ENCODE measurements around the gene OR8U1. TPM values are rescaled to one million over a fixed set of nuclear protein-coding genes. Genes with fewer than 3 reads are reported as not detected.
"Not testable (repeated sequence)": the region's sequence is repeated elsewhere in the genome, so short reads cannot be mapped to it uniquely, and the experiment has no call there.

Gene OR8U1
- total and polyA plus RNA-seq, 2 donors from 2014 or later, result not detected

DNA sequence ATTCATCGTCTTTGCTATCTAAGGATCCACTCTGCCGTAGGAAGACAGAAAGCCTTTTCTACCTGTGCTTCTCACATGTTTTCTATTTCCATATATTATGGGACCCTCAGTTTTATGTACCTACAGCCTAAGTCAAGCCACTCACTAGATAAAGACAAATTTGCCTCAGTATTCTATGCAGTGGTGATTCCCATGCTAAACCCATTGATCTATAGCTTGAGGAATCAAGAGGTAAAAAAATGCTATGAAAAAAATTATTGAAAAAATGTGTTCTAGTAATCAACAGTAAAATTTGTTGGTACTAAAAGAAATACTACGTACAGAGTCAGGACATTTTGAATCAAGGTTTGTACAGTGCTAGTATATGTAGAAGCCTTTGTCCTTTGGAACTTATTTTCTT, 19.0 kb downstream of the OR8U1 start:
- Histone ChIP-seq H3K4me1 (ENCODE audit: control insufficient read depth in 2 of 3, insufficient read depth in 2 of 3, low read depth in 1 of 3, low read length in 3 of 3) (no peaks in the 10 kb centered on the region), H3K9ac (ENCODE audit: low read length in 3 of 3) (no peak overlapping the region), H3K27me3 (ENCODE audit: control insufficient read depth, insufficient read depth, low read length) (no peaks in the 10 kb centered on the region), H3K27ac (ENCODE audit: low read depth in 2 of 2, low read length in 2 of 2) (no peak overlapping the region), H3K4me3 (ENCODE audit: low read length in 3 of 3) (no peak overlapping the region), H3K9me3 (ENCODE audit: control insufficient read depth in 2 of 3, insufficient read depth in 1 of 3, low read length in 3 of 3) (no peaks in the 10 kb centered on the region), H3K36me3 (ENCODE audit: control insufficient read depth in 2 of 3, insufficient read depth in 3 of 3, low read length in 3 of 3) (no peaks in the 10 kb centered on the region)
- DNase-seq (no peak), FAIRE-seq (no peak)
- intact Hi-C loops (cut with DNase I), result no loop called here
- TF ChIP-seq, protein P1, sequence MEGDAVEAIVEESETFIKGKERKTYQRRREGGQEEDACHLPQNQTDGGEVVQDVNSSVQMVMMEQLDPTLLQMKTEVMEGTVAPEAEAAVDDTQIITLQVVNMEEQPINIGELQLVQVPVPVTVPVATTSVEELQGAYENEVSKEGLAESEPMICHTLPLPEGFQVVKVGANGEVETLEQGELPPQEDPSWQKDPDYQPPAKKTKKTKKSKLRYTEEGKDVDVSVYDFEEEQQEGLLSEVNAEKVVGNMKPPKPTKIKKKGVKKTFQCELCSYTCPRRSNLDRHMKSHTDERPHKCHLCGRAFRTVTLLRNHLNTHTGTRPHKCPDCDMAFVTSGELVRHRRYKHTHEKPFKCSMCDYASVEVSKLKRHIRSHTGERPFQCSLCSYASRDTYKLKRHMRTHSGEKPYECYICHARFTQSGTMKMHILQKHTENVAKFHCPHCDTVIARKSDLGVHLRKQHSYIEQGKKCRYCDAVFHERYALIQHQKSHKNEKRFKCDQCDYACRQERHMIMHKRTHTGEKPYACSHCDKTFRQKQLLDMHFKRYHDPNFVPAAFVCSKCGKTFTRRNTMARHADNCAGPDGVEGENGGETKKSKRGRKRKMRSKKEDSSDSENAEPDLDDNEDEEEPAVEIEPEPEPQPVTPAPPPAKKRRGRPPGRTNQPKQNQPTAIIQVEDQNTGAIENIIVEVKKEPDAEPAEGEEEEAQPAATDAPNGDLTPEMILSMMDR (IDR thresholded peaks at IDR 0.05; ENCODE audit: borderline replicate concordance, extremely low read depth, insufficient read depth), result no peak

DNA sequence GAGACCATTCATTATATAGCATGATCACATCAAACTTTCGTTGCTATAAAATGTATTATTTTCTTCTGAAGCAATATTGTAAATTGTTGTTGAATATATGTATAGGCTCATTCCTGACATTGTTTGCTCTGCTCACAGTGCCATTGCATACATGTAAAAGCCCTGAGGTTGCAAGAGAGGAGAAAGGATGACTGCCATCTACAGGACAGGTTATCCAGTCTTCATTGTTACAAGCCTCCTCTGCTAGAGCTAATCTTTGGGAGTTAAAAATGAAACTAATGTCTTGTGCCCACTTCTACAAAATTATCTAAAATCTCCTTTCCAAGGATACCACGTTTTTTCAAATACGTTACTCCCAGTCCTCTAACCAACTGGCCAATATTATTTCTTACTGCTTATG, 20.6 kb downstream of the OR8U1 start:
- no peak for DNase-seq
- TF ChIP-seq, protein P1 (IDR thresholded peaks at IDR 0.05; ENCODE audit: borderline replicate concordance, extremely low read depth, insufficient read depth), result no peak
- Histone ChIP-seq H3K27ac (ENCODE audit: low read depth in 2 of 2, low read length in 2 of 2) (no peak overlapping the region), H3K4me3 (ENCODE audit: low read length in 3 of 3) (no peak overlapping the region), H3K27me3 (ENCODE audit: control insufficient read depth, insufficient read depth, low read length) (no peaks in the 10 kb centered on the region), H3K36me3 (ENCODE audit: control insufficient read depth in 2 of 3, insufficient read depth in 3 of 3, low read length in 3 of 3) (no peaks in the 10 kb centered on the region), H3K9me3 (ENCODE audit: control insufficient read depth in 2 of 3, insufficient read depth in 1 of 3, low read length in 3 of 3) (no peaks in the 10 kb centered on the region), H3K4me1 (ENCODE audit: control insufficient read depth in 2 of 3, insufficient read depth in 2 of 3, low read depth in 1 of 3, low read length in 3 of 3) (no peaks in the 10 kb centered on the region), H3K9ac (ENCODE audit: low read length in 3 of 3) (no peak overlapping the region)
- no peak for FAIRE-seq
- intact Hi-C loops (cut with DNase I), result no loop called here

DNA sequence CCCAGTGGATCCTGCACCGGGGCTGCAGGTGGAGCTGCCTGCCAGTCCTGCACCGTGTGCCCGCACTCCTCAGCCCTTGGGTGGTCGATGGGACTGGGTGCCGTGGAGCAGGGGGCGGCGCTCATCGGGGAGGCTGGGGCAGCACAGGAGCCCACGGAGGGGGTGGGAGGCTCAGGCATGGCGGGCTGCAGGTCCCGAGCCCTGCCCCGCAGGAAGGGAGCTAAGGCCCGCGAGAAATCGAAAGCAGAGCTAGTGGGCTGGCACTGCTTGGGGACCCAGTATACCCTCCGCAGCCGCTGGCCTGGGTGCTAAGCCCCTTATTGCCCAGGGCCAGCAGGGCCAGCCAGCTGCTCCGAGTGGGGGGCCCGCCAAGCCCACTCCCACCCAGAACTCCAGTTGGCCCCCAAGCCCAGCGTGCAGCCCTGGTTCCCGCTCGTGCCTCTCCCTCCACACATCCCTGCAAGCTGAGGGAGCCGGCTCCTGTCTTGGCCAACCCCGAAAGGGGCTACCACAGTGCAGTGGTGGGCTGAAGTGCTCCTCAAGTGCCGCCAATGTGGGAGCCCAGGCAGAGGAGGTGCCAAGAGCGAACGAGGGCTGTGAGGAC, 26.5 kb downstream of the OR8U1 start:
- DNase-seq, result peak in 1 of 5 donors; percentile 68
- FAIRE-seq; H3K36me3 ChIP-seq (ENCODE audit: control insufficient read depth in 2 of 3, insufficient read depth in 3 of 3, low read length in 3 of 3); H3K27ac ChIP-seq (ENCODE audit: low read depth in 2 of 2, low read length in 2 of 2); H3K27me3 ChIP-seq (ENCODE audit: control insufficient read depth, insufficient read depth, low read length); H3K4me3 ChIP-seq (ENCODE audit: low read length in 3 of 3); H3K9me3 ChIP-seq (ENCODE audit: control insufficient read depth in 2 of 3, insufficient read depth in 1 of 3, low read length in 3 of 3); intact Hi-C loops (cut with DNase I); H3K4me1 ChIP-seq (ENCODE audit: control insufficient read depth in 2 of 3, insufficient read depth in 2 of 3, low read depth in 1 of 3, low read length in 3 of 3); H3K9ac ChIP-seq (ENCODE audit: low read length in 3 of 3): not testable (repeated sequence)

DNA sequence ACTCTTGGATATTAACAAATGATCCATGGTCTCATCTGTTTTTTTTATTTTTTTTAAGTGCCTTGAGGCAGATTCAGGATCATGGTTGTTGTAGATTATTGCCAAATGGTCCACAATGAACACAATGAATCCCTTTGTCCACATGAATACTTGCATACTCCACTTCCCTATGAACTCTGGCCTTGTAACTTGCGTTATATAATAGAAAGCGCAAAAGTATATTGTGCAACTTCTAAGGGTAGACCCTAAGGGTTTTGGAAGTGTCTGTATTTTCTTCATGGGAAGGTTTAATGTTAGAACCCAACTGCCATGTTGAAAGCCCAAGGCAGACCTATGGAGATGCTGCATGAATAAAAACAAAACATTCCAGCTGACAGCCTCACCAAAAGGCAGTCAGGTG, 29.0 kb downstream of the OR8U1 start:
- Histone ChIP-seq H3K4me1 (ENCODE audit: control insufficient read depth in 2 of 3, insufficient read depth in 2 of 3, low read depth in 1 of 3, low read length in 3 of 3) (no peaks in the 10 kb centered on the region), H3K4me3 (ENCODE audit: low read length in 3 of 3) (no peak overlapping the region), H3K36me3 (ENCODE audit: control insufficient read depth in 2 of 3, insufficient read depth in 3 of 3, low read length in 3 of 3) (no peaks in the 10 kb centered on the region), H3K27ac (ENCODE audit: low read depth in 2 of 2, low read length in 2 of 2) (no peak overlapping the region), H3K27me3 (ENCODE audit: control insufficient read depth, insufficient read depth, low read length) (no peaks in the 10 kb centered on the region), H3K9ac (ENCODE audit: low read length in 3 of 3) (no peak overlapping the region), H3K9me3 (ENCODE audit: control insufficient read depth in 2 of 3, insufficient read depth in 1 of 3, low read length in 3 of 3) (no peaks in the 10 kb centered on the region)
- FAIRE-seq, result no peak
- DNase-seq, result no peak
- TF ChIP-seq, protein P1 (IDR thresholded peaks at IDR 0.05; ENCODE audit: borderline replicate concordance, extremely low read depth, insufficient read depth), result no peak
- intact Hi-C loops (cut with DNase I), result no loop called here
